Vagina (tissue), 2 donors: ENCODE measurements around the gene GLT1D1.

ENCODE experiments used
- POLR2A ChIP-seq, 2 donors: fragments of 450-650 bp; IDR thresholded peaks; one replicate each; pipeline ENCODE4 v1.6.1; 2017; ENCODE audit warnings: antibody characterized with exemption in 2 of 2, mild to moderate bottlenecking in 2 of 2, moderate library complexity in 2 of 2
- TF ChIP-seq, protein P1 (sequence below), 3 experiments: fragments of 450-650 bp in 2 of 3; fragments of 200-600 bp in 1 of 3; sonication (generic) in 1 of 3; IDR thresholded peaks; one replicate each; pipeline ENCODE4 v1.5.1; 2017 to 2019; ENCODE audit warnings: antibody characterized with exemption in 3 of 3, mild to moderate bottlenecking in 2 of 3, moderate library complexity in 2 of 3

DNA sequence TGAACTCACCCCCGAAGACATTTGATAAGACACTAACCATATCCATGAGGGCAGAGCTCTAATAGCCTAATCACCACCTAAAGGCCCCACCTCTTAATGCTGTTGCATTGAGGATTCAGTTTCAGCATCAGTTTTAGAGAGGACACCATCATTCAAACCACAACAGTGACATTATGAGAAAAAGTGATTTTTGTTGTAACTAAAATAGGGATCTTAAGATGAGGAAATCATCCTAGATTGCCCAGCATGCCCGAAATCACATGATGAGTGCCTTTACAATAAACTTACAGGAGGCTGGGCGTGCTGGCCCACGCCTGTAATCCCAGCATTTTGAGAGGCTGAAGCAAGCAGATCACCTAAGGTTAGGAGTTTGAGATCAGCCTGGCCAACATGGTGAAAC, 9.7 kb upstream of the GLT1D1 start:
- TF ChIP-seq, protein P1, sequence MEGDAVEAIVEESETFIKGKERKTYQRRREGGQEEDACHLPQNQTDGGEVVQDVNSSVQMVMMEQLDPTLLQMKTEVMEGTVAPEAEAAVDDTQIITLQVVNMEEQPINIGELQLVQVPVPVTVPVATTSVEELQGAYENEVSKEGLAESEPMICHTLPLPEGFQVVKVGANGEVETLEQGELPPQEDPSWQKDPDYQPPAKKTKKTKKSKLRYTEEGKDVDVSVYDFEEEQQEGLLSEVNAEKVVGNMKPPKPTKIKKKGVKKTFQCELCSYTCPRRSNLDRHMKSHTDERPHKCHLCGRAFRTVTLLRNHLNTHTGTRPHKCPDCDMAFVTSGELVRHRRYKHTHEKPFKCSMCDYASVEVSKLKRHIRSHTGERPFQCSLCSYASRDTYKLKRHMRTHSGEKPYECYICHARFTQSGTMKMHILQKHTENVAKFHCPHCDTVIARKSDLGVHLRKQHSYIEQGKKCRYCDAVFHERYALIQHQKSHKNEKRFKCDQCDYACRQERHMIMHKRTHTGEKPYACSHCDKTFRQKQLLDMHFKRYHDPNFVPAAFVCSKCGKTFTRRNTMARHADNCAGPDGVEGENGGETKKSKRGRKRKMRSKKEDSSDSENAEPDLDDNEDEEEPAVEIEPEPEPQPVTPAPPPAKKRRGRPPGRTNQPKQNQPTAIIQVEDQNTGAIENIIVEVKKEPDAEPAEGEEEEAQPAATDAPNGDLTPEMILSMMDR (IDR thresholded peaks at IDR 0.05) = no peak
- TF ChIP-seq POLR2A (IDR thresholded peaks at IDR 0.05) = no peak
